ENCODE results near the gene LUC7L.
"Not testable (repeated sequence)": the region's sequence is repeated elsewhere in the genome, so short reads cannot be mapped to it uniquely, and the experiment has no call there.

Gene LUC7L

DNA sequence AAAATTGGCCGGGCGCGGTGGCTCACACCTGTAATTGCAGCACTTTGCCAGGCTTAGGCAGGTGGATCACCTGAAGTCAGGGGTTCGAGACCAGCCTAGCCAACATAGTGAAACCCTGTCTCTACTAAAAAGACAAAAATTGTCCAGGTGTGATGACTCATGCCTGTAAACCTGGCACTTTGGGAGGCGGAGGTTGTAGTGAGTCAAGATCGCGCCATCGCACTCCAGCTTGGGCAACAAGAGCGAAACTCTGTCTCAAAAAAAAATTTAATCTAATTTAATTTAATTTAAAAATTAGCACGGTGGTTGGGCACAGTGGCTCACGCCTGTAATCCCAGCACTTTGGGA is 50.6 kb downstream of the LUC7L start:
- no peak for DNase-seq

DNA sequence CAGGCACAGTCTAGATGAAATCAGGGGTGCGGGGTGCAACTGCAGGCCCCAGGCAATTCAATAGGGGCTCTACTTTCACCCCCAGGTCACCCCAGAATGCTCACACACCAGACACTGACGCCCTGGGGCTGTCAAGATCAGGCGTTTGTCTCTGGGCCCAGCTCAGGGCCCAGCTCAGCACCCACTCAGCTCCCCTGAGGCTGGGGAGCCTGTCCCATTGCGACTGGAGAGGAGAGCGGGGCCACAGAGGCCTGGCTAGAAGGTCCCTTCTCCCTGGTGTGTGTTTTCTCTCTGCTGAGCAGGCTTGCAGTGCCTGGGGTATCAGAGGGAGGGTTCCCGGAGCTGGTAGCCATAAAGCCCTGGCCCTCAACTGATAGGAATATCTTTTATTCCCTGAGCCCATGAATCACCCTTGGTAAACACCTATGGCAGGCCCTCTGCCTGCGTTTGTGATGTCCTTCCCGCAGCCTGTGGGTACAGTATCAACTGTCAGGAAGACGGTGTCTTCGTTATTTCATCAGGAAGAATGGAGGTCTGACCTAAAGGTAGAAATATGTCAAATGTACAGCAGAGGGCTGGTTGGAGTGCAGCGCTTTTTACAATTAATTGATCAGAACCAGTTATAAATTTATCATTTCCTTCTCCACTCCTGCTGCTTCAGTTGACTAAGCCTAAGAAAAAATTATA is 51.1 kb downstream of the LUC7L start:
- DNase-seq = no peak

- peak; percentile 93 for DNase-seq
These were observed 51.8 kb downstream of the LUC7L start for GRCh38 chr16:177394-177822.

- not testable (repeated sequence) for DNase-seq
These were observed 52.5 kb downstream of the LUC7L start, which contains the start of gene HBA1 for GRCh38 chr16:176477-177382. HBA1 (plus strand) TSS chr16:176680; CDS start chr16:176717, 37 bp downstream.

- not testable (repeated sequence) for DNase-seq
These were observed 53.2 kb downstream of the LUC7L start for GRCh38 chr16:176006-176405.

GRCh38 chr16:175011-175949 is 54.0 kb downstream of the LUC7L start:
- no peak for DNase-seq

- DNase-seq = not testable (repeated sequence)
These were observed 55.1 kb downstream of the LUC7L start for GRCh38 chr16:173928-174769.

- not testable (repeated sequence) for DNase-seq
These were observed 55.9 kb downstream of the LUC7L start for GRCh38 chr16:173211-173854.

DNA sequence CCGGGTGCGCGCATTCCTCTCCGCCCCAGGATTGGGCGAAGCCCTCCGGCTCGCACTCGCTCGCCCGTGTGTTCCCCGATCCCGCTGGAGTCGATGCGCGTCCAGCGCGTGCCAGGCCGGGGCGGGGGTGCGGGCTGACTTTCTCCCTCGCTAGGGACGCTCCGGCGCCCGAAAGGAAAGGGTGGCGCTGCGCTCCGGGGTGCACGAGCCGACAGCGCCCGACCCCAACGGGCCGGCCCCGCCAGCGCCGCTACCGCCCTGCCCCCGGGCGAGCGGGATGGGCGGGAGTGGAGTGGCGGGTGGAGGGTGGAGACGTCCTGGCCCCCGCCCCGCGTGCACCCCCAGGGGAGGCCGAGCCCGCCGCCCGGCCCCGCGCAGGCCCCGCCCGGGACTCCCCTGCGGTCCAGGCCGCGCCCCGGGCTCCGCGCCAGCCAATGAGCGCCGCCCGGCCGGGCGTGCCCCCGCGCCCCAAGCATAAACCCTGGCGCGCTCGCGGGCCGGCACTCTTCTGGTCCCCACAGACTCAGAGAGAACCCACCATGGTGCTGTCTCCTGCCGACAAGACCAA is 56.8 kb downstream of the LUC7L start, which contains the start of gene HBA2:
Gene HBA2, plus strand, starts transcription at position 503 of the 568 bp plus-strand sequence. Its CDS starts 37 bp downstream, at position 540.
- DNase-seq = not testable (repeated sequence)

DNA sequence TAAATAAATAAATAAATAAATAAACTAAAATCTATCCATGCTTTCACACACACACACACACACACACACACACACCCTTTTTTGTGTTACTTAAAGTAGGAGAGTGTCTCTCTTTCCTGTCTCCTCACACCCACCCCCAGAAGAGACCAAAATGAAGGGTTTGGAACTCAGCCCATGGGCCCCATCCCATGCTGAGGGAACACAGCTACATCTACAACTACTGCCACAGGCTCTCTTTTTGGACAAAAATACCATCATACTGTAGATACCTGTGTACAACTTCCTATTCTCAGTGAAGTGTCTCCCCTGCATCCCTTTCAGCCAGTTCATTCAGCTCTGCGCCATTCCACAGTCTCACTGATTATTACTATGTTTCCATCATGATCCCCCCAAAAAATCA is 58.5 kb downstream of the LUC7L start:
- no peak for DNase-seq

DNA sequence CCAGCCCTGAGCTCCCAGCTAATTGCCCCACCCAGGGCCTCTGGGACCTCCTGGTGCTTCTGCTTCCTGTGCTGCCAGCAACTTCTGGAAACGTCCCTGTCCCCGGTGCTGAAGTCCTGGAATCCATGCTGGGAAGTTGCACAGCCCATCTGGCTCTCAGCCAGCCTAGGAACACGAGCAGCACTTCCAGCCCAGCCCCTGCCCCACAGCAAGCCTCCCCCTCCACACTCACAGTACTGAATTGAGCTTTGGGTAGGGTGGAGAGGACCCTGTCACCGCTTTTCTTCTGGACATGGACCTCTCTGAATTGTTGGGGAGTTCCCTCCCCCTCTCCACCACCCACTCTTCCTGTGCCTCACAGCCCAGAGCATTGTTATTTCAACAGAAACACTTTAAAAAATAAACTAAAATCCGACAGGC is 59.2 kb downstream of the LUC7L start:
- not testable (repeated sequence) for DNase-seq

- no peak for DNase-seq
These were observed 60.2 kb downstream of the LUC7L start for GRCh38 chr16:169014-169413.

- no peak for DNase-seq
These were observed 60.8 kb downstream of the LUC7L start for GRCh38 chr16:168424-168823.

- DNase-seq = no peak
These were observed 62.0 kb downstream of the LUC7L start for GRCh38 chr16:167122-167690.

- no peak for DNase-seq
These were observed 62.7 kb downstream of the LUC7L start for GRCh38 chr16:166375-167121.

DNA sequence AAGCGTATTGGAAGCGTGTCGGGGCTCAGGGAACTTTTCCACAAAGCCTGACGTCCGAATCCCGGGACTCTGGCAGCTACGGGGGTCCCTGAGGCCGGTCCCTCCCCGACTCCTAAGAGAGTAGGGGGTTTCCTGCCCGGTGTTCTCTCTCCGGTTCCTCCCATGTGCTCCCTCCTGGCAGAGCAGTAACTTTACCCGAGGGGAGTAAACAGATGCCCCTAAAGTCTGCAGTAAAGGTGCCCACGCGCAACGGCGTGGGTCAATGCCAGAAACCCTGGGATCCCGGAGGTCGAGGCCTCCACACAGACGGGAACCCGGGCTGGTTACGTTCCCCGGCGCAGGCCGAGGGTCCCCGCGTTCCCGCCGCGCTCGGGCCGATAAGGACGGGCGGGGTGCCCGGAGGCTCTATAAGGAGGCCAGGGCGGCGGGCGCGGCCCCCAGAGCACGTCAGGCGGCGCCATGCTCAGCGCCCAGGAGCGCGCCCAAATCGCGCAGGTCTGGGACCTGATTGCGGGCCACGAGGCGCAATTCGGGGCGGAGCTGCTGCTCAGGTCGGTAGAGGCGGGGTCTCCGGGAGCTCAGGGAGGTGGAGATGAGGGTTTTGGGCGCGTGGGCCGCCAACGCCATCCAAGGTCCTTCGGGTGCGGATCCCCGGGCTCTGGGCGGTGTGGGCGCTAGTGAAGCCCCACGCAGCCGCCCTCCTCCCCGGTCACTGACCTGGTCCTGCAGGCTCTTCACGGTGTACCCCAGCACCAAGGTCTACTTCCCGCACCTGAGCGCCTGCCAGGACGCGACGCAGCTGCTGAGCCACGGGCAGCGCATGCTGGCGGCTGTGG is 63.5 kb downstream of the LUC7L start, which contains the start of gene HBM:
Gene HBM, plus strand, starts transcription at position 440 of the 836 bp plus-strand sequence. Its CDS starts 20 bp downstream, at position 460.
- DNase-seq = no peak

DNA sequence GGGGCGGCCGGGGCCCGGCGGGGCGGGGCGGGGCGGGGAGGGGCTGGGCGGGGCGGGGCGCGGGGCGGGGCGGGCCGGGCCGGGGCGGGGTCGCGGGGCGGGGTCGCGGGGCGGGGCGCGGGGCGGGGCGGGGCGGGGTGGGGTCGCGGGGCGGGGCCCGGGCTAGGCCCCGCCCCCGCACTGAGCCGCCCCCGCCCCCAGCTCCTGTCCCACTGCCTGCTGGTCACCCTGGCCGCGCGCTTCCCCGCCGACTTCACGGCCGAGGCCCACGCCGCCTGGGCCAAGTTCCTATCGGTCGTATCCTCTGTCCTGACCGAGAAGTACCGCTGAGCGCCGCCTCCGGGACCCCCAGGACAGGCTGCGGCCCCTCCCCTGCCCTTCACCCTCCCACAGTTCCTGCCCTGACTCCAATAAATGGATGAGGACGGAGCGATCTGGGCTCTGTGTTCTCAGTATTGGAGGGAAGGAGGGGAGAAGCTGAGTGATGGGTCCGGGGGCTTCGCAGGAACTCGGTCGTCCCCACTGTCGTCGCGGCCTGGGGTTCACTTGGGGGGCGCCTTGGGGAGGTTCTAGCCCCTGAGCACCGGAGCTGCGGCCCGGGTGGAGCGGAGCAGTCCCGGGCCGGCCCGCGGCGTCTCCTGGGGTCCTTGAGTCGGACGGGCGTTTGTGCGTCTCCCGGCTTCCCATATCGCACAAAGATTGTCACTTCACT is 64.3 kb downstream of the LUC7L start:
- no peak for DNase-seq

All from NCI-H2029 treated with DMSO at 0.1 percent for 48 hours (cell line).